ENCODE results near the gene SLC9B1. TPM values are rescaled to one million over a fixed set of nuclear protein-coding genes. Genes with fewer than 3 reads are reported as not detected.

Gene SLC9B1
- under 1 TPM; 0.52 to 0.71 TPM for total RNA-seq
- polyA plus RNA-seq (ENCODE audit: insufficient read length in 6 of 6) = 1 to 10 TPM; 2.7 to 4.7 (median 3.7) TPM
- long read RNA-seq, donor 1 = 0 reads
- long read RNA-seq, donor 2 = 0 reads
- long read RNA-seq, donor 3 = 0 reads
- long read RNA-seq, donor 4, partial matches to known transcripts = 0 of 1 reads
- long read RNA-seq, donor 4, other reads (novel, unspliced or antisense) = 1 of 1 reads
- long read RNA-seq, donor 5 = 0 reads
- long read RNA-seq, donor 6 = 0 reads
- long read RNA-seq, donor 7 = 0 reads
- long read RNA-seq, donor 8 = 0 reads
- long read RNA-seq, donor 9 = 0 reads
- long read RNA-seq, donor 10, partial matches to known transcripts = 0 of 2 reads
- long read RNA-seq, donor 10, other reads (novel, unspliced or antisense) = 2 of 2 reads
- long read RNA-seq, donor 11, partial matches to known transcripts = 37 of 37 reads
- long read RNA-seq, donor 11, other reads (novel, unspliced or antisense) = 0 of 37 reads
- long read RNA-seq, donor 12 = 0 reads

- ATAC-seq (peak; percentile 99), DNase-seq (peak; percentile 91 to 98 (median 96))
- intact Hi-C loops (cut with DNase I) = loop anchor here in 1 of 2 donors (10.0 kb wide), 1 partner anchor 575 kb away; no protein-coding TSS in a partner anchor
Measured at GRCh38 chr4:103019308-103020124, at the start of gene SLC9B1. Gene SLC9B1, minus strand, starts transcription at chr4:103019705. Its CDS starts 27,994 bp downstream, at chr4:102991711.

DNA sequence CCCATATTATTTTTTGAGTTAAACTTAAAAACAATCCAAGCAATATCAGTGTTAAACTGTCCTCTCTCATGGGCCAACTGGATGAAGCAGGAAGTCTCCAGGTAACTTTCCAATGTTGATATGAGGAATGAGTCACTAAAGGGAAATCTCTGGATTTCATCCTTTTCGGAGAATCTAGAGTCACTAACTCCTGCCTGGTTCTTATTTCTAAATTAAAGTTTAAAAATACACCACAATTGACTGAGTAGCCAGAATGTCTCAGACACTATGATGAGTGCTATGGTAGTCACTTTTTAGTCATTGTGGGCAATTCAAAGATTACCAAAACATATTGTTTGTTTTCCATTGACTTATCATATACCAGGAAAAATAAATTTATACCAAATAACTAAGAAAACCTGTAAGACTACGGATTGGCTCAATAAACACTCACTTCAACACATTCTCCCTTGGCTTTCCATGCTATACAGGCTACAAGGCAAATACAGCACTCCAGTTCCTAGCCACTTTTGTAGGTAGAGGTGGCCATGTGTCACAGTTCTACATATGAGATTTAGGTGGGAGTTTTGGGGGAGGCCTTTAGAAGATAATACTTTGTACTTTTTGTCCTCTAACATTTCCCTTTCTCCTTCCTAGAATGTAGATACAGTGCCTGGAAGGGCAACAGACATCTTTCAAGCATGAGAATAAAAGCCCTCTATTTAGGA lies 48.5 kb upstream of the SLC9B1 start:
- TF ChIP-seq, protein P1, sequence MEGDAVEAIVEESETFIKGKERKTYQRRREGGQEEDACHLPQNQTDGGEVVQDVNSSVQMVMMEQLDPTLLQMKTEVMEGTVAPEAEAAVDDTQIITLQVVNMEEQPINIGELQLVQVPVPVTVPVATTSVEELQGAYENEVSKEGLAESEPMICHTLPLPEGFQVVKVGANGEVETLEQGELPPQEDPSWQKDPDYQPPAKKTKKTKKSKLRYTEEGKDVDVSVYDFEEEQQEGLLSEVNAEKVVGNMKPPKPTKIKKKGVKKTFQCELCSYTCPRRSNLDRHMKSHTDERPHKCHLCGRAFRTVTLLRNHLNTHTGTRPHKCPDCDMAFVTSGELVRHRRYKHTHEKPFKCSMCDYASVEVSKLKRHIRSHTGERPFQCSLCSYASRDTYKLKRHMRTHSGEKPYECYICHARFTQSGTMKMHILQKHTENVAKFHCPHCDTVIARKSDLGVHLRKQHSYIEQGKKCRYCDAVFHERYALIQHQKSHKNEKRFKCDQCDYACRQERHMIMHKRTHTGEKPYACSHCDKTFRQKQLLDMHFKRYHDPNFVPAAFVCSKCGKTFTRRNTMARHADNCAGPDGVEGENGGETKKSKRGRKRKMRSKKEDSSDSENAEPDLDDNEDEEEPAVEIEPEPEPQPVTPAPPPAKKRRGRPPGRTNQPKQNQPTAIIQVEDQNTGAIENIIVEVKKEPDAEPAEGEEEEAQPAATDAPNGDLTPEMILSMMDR (IDR thresholded peaks at IDR 0.05) = no peak
- Histone ChIP-seq H3K36me3 (no peaks in the 10 kb centered on the region), H3K27me3 (no peaks in the 10 kb centered on the region), H3K4me1 (no peaks in the 10 kb centered on the region), H3K4me3 (no peak overlapping the region), H3K9me3 (no peaks in the 10 kb centered on the region), H3K27ac (no peak overlapping the region)
- no peak for DNase-seq
- ATAC-seq = no peak
- intact Hi-C loops (cut with DNase I) = no loop called here

More at GRCh38 chr4:103019308-103020124, at the start of gene SLC9B1:
- Histone ChIP-seq H3K27ac (peak within 1 kb of the TSS; percentile 87 to 92), H3K4me3 (peak within 1 kb of the TSS; percentile 35 to 51), H3K36me3 (no peaks in the 10 kb centered on the region), H3K9me3 (no peaks in the 10 kb centered on the region), H3K4me1 (peaks cover 7 to 15% of the 10 kb centered on the region in 2 donors), H3K27me3 (no peaks in the 10 kb centered on the region)
- TF ChIP-seq, protein P1 (IDR thresholded peaks at IDR 0.05) = no peak

DNA sequence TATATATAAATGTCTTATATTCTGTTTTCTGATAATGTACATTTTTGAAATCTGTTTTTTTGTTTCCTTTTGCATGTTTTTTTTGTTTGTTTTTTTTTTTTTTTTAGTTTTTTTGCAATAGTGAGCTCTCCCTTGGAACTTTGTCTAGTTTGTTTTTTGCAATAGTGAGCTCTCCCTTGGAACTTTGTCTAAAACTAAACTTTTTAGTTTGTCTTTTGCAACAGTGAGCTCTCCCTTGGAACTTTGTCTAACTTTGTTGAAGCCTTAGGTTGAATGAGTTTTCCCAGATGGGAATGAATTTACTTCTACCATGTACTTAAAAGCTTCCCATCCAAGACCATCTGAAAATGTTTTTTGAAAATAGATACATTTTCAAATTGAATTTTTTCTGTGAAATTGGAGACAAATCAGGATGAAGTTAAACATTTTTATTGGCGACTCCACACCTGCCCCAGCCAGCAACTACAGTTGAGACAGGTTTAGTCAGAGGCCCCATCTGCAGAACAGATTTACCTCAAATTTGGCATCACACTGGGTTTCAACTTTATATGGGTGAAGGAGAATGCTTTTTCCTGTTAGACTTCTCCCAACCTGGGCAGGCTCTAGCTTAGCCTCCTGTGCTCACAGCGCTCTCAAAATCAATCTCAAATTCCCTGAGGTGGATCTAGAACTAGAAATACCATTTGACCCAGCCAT lies 41.1 kb upstream of the SLC9B1 start:
- Histone ChIP-seq H3K4me3 (no peak overlapping the region), H3K9me3 (no peaks in the 10 kb centered on the region), H3K36me3 (no peaks in the 10 kb centered on the region), H3K27me3 (no peaks in the 10 kb centered on the region), H3K27ac (no peak overlapping the region), H3K4me1 (no peaks in the 10 kb centered on the region)
- intact Hi-C loops (cut with DNase I) = no loop called here
- DNase-seq = no peak
- TF ChIP-seq, protein P1 (IDR thresholded peaks at IDR 0.05) = no peak
- ATAC-seq = no peak

DNA sequence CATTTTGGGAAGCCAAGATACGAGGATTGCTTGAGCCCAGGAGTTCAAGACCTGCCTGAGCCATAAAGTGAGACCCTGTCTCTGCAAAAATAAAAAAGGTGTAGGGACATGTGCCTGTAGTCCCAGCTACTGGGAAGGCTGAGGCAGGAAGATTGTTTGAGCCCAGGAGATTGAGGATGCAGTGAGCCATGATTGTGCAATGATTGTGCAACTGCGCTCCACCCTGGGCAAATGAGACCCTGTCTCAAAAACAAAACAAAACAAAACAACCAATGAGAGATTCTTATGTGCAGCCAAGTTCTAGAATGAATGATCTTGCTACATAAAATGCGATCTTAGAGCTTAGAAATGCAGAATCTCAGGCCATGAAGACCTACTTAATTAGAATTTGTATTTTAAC lies 34.5 kb upstream of the SLC9B1 start:
- ATAC-seq = no peak
- intact Hi-C loops (cut with DNase I) = no loop called here
- TF ChIP-seq, protein P1 (IDR thresholded peaks at IDR 0.05) = no peak
- peaks cover 0 to 6% of the 10 kb centered on the region in 2 donors for H3K36me3 ChIP-seq
- H3K4me1 ChIP-seq = no peaks in the 10 kb centered on the region
- no peaks in the 10 kb centered on the region for H3K27me3 ChIP-seq
- H3K4me3 ChIP-seq = no peak overlapping the region
- H3K27ac ChIP-seq = no peak overlapping the region
- DNase-seq = no peak
- no peaks in the 10 kb centered on the region for H3K9me3 ChIP-seq
